ENCODE data around the gene PER3.

PER3 gene

GRCh38 chr1:7871136-7871535, 87.0 kb downstream of the PER3 start:
- no peak for DNase-seq (ENCODE audit: low read depth in 2 of 2)

GRCh38 chr1:7873801-7874795, 90.0 kb downstream of the PER3 start:
- DNase-seq (ENCODE audit: low read depth in 2 of 2) = no peak

GRCh38 chr1:7878027-7878426, 93.9 kb downstream of the PER3 start:
- no peak for DNase-seq (ENCODE audit: low read depth in 2 of 2)

- no peak for DNase-seq (ENCODE audit: low read depth in 2 of 2)
These were observed 95.1 kb downstream of the PER3 start for GRCh38 chr1:7879228-7879627.

GRCh38 chr1:7884757-7885156, 100.7 kb downstream of the PER3 start:
- no peak for DNase-seq (ENCODE audit: low read depth in 2 of 2)

GRCh38 chr1:7885513-7886404, 101.7 kb downstream of the PER3 start:
- DNase-seq (ENCODE audit: low read depth in 2 of 2) = peak; percentile 6 to 40

- no peak for DNase-seq (ENCODE audit: low read depth in 2 of 2)
These were observed 102.3 kb downstream of the PER3 start for GRCh38 chr1:7886405-7886745.

- no peak for DNase-seq (ENCODE audit: low read depth in 2 of 2)
These were observed 104.4 kb downstream of the PER3 start for GRCh38 chr1:7888248-7889081.

GRCh38 chr1:7890853-7891252, 106.8 kb downstream of the PER3 start:
- no peak for DNase-seq (ENCODE audit: low read depth in 2 of 2)

GRCh38 chr1:7891804-7892203, 107.7 kb downstream of the PER3 start:
- DNase-seq (ENCODE audit: low read depth in 2 of 2) = no peak

GRCh38 chr1:7893529-7894180, 109.6 kb downstream of the PER3 start:
- no peak for DNase-seq (ENCODE audit: low read depth in 2 of 2)
